Uterus (tissue), 4 donors: ENCODE results near the gene CACNA2D1. TPM values are rescaled to one million over a fixed set of nuclear protein-coding genes. Genes with fewer than 3 reads are reported as not detected.
"Not testable (repeated sequence)": the region's sequence is repeated elsewhere in the genome, so short reads cannot be mapped to it uniquely, and the experiment has no call there.

ENCODE experiments used
- DNase-seq, 2 donors: peaks; one replicate each; pipeline ENCODE4 v3.0.0-alpha.2; 2019 to 2020
- H3K27ac ChIP-seq, 2 donors: fragments of 200-600 bp; sonication (generic); 1 replicate in 1 of 2; 2 replicates in 1 of 2; pipeline ENCODE4 v1.5.1; 2016 to 2018
- H3K27me3 ChIP-seq, 2 donors: fragments of 200-600 bp; sonication (generic); one replicate each; pipeline ENCODE4 v1.5.1; 2018 to 2019; ENCODE audit warnings: control low read depth in 1 of 2
- H3K36me3 ChIP-seq, 2 donors: fragments of 200-600 bp; sonication (generic); one replicate each; pipeline ENCODE4 v1.5.1; 2019; ENCODE audit warnings: control low read depth in 1 of 2
- H3K4me1 ChIP-seq, 2 donors: fragments of 200-600 bp; sonication (generic); one replicate each; pipeline ENCODE4 v1.5.1; 2018 to 2019; ENCODE audit warnings: control low read depth in 1 of 2
- H3K4me3 ChIP-seq, 2 donors: fragments of 200-600 bp; sonication (generic); 1 replicate in 1 of 2; 2 replicates in 1 of 2; pipeline ENCODE4 v1.5.1; 2018 to 2019; ENCODE audit warnings: mild to moderate bottlenecking in 1 of 2
- H3K9me3 ChIP-seq, 2 donors: fragments of 200-600 bp; sonication (generic); one replicate each; pipeline ENCODE4 v1.5.1; 2019; ENCODE audit warnings: control low read depth in 1 of 2
- POLR2A ChIP-seq, 2 donors: fragments of 450-650 bp; IDR thresholded peaks; one replicate each; pipeline ENCODE4 v1.6.1; 2016; ENCODE audit warnings: antibody characterized with exemption in 2 of 2, mild to moderate bottlenecking in 1 of 2, moderate library complexity in 1 of 2
- intact Hi-C: fragments of 100-400 bp; cut with DNase I; formaldehyde crosslinking; loops from one replicate; pipeline ENCODE4 v1.15.1; 2023; ENCODE audit warnings: low total_unique reads
- total RNA-seq, 4 donors: library from RNA; depleted of rRNA in 3 of 4; stranded (reverse); fragments of >200 nt in 3 of 4; gene quantifications; one replicate each; pipeline versions ENCODE4 v1.1.0 to v1.2.4, GENCODE V29; 2014 to 2023
- TF ChIP-seq, protein P1 (sequence below), 4 experiments: fragments of 200-600 bp in 2 of 4; fragments of 450-650 bp in 2 of 4; sonication (generic) in 2 of 4; IDR thresholded peaks; one replicate each; pipeline ENCODE4 v1.5.1; 2016 to 2019; ENCODE audit warnings: antibody characterized with exemption in 4 of 4, mild to moderate bottlenecking in 2 of 4, moderate library complexity in 1 of 4
- donor health status: DM: yes; HTN: yes; CAD: no.

Gene CACNA2D1
- total RNA-seq, 4 donors from 2014 or later, result 30.1 to 54.1 (median 43.6) TPM

DNA sequence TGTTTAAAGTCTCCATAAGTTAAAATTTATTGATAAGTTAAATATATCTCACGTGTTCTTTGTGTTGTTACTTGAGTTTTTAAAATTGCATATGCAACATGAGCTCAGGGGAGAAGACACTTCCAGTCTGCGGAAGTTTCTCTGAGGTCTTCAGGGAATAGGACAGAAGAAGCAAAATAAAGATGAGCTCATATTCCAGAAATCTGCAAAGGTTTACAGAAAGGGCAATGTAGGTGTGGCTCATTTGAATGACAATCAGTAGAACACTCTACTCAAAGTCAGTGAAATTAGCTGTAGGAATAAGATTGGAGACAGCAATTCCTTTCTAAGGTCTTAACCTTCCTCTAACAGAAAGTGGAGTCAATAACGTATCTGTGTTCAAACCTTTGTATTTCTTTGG lies 53.7 kb downstream of the CACNA2D1 start:
- Histone ChIP-seq H3K36me3 (no peaks in the 10 kb centered on the region), H3K4me1 (no peaks in the 10 kb centered on the region), H3K27ac (no peak overlapping the region), H3K9me3 (no peaks in the 10 kb centered on the region), H3K4me3 (no peak overlapping the region), H3K27me3 (no peaks in the 10 kb centered on the region)
- TF ChIP-seq POLR2A (IDR thresholded peaks at IDR 0.05), result no peak
- TF ChIP-seq, protein P1, sequence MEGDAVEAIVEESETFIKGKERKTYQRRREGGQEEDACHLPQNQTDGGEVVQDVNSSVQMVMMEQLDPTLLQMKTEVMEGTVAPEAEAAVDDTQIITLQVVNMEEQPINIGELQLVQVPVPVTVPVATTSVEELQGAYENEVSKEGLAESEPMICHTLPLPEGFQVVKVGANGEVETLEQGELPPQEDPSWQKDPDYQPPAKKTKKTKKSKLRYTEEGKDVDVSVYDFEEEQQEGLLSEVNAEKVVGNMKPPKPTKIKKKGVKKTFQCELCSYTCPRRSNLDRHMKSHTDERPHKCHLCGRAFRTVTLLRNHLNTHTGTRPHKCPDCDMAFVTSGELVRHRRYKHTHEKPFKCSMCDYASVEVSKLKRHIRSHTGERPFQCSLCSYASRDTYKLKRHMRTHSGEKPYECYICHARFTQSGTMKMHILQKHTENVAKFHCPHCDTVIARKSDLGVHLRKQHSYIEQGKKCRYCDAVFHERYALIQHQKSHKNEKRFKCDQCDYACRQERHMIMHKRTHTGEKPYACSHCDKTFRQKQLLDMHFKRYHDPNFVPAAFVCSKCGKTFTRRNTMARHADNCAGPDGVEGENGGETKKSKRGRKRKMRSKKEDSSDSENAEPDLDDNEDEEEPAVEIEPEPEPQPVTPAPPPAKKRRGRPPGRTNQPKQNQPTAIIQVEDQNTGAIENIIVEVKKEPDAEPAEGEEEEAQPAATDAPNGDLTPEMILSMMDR (IDR thresholded peaks at IDR 0.05), result no peak
- intact Hi-C loops, result no loop called here
- no peak for DNase-seq

DNA sequence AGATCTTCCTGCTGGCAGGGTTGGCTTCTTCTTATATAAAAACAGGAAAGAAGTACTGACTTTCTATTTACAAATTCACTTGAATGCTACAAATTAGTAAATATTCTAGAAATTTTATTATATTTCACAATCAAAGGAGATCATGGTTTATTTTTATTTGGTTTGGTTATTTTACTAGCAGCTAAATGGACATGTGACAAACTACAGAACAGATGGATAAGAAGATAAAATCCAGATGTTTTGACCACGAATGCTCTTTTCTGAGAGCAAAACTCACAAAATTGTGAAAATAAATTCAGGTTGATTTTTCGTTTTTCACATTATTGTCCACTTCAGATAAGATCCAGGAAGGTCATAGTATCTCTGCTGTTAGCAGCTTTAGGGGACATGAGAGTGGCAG lies 55.4 kb downstream of the CACNA2D1 start:
- no peak for DNase-seq
- intact Hi-C loops, result no loop called here
- H3K27ac ChIP-seq, result no peak overlapping the region
- TF ChIP-seq, protein P1 (IDR thresholded peaks at IDR 0.05), result no peak
- TF ChIP-seq POLR2A (IDR thresholded peaks at IDR 0.05), result no peak
- no peaks in the 10 kb centered on the region for H3K27me3 ChIP-seq
- no peak overlapping the region for H3K4me3 ChIP-seq
- H3K36me3 ChIP-seq, result no peaks in the 10 kb centered on the region
- no peaks in the 10 kb centered on the region for H3K4me1 ChIP-seq
- no peaks in the 10 kb centered on the region for H3K9me3 ChIP-seq

DNA sequence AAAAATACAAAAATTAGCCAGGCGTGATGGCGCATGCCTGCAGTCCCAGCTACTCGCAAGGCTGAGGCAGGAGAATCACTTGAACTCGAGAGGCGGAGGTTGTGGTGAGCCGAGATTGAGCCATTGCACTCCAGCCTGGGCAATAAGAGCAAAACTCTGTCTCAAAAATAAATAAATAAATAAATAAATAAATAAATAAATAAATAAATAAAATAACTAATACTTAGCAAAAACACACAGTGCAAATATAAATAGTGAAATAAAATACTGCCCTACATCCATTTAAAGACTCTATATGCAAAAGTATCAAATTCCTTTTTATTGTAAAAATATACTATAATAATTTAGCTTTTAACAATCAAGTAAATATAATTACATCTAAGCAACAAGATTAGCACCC lies 57.0 kb downstream of the CACNA2D1 start:
- H3K9me3 ChIP-seq, DNase-seq, H3K27me3 ChIP-seq, H3K4me3 ChIP-seq, H3K4me1 ChIP-seq, H3K36me3 ChIP-seq, H3K27ac ChIP-seq, intact Hi-C loops: not testable (repeated sequence)

DNA sequence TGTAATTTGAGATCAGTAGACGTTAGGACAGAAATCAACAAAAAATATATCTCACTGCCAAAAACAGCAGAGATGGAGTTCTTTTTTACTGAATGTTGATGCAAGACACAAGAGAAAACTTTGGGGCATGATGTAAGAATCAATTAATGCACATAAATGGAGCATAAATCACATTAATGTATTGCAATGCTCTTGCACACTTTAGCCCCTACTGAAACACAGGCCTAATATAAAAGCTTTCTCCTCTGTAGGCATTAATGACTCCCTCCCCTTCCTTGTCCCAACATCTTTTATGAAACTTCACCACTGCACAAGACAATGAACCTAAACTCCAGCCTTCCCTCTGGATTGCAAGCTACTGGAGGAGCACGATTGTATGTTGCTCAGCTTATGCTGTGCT lies 58.8 kb downstream of the CACNA2D1 start:
- no peaks in the 10 kb centered on the region for H3K27me3 ChIP-seq
- H3K9me3 ChIP-seq, result no peaks in the 10 kb centered on the region
- no peaks in the 10 kb centered on the region for H3K36me3 ChIP-seq
- no peak overlapping the region for H3K27ac ChIP-seq
- DNase-seq, result no peak
- intact Hi-C loops, result no loop called here
- TF ChIP-seq, protein P1 (IDR thresholded peaks at IDR 0.05), result no peak
- no peak overlapping the region for H3K4me3 ChIP-seq
- H3K4me1 ChIP-seq, result no peaks in the 10 kb centered on the region

DNA sequence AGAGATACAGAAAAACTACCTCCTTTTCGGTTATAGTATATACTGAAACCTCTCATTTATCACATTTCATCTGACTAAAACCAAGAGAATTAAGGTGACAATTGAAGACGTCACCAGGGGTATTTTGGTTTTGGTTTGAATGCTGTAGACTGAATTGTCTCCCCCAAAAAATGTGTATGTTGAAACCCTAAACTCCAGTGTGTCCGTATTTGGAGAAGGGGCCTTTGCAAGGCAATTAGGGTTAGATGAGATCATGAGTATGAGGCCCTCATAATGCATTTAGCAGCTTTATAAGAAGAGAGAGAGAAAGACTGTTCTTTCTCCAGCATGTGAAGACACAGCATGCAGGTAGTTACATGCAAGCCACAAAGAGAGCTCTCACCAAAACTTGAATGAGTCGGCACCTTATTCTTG lies 59.5 kb downstream of the CACNA2D1 start:
- TF ChIP-seq, protein P1 (IDR thresholded peaks at IDR 0.05), result no peak
- TF ChIP-seq POLR2A (IDR thresholded peaks at IDR 0.05), result no peak
- Histone ChIP-seq H3K9me3 (no peaks in the 10 kb centered on the region), H3K27ac (no peak overlapping the region), H3K36me3 (no peaks in the 10 kb centered on the region), H3K4me3 (no peak overlapping the region), H3K4me1 (no peaks in the 10 kb centered on the region), H3K27me3 (no peaks in the 10 kb centered on the region)
- DNase-seq, result no peak
- intact Hi-C loops, result no loop called here

DNA sequence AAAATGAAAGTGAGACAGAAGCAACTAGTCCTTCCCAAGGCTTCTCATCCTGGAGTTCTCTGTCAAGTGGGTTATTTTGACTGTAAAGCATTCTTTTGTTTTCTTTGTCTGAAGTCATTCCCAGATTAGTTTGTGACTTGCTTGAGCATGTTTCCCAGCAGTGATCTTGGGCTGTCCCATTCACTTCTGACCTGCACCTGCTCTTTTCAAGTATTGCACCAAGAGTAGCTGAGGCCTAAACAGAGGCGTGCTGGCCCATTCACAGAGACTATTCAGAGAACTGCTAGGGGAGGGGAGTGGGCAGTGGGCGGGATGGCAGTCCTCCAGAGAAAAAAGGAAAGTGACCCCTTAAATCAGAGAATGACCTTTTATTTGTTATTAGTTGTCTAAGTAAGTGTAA lies 61.3 kb downstream of the CACNA2D1 start:
- H3K27me3 ChIP-seq, result no peaks in the 10 kb centered on the region
- no peaks in the 10 kb centered on the region for H3K9me3 ChIP-seq
- DNase-seq, result no peak
- H3K4me1 ChIP-seq, result no peaks in the 10 kb centered on the region
- TF ChIP-seq POLR2A (IDR thresholded peaks at IDR 0.05), result no peak
- TF ChIP-seq, protein P1 (IDR thresholded peaks at IDR 0.05), result no peak
- H3K4me3 ChIP-seq, result no peak overlapping the region
- no peaks in the 10 kb centered on the region for H3K36me3 ChIP-seq
- no peak overlapping the region for H3K27ac ChIP-seq
- intact Hi-C loops, result no loop called here
